Measurements from ENCODE around the gene NPAS3. TPM values are rescaled to one million over a fixed set of nuclear protein-coding genes. Genes with fewer than 3 reads are reported as not detected.

The NPAS3 gene
- total RNA-seq, 1 donor from 2014 or later = not detected

DNA sequence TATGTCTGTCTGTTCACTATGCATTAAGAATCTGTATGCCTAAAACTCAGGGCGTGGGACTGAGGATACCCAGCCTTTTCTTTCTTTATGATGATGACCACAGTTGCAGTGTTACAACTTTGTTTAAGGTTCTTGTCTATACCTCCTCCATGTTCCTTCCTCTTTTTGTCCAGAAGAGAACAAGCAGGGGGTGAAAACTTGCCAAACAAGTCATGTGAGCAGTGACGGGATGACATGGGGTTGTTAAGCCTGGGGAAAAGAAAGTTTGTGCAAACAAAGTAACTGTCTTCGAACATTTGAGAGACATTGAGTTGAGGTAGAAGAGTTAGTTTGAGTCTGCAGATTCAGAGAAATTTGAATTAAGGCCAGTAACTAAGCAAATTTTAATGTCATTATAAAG, 505.5 kb downstream of the NPAS3 start:
- no peak overlapping the region for H3K27ac ChIP-seq
- no peak overlapping the region for H3K27ac Mint-ChIP-seq
- H2AFZ ChIP-seq (replicated peaks) = no peak overlapping the region
- no peaks in the 10 kb centered on the region for H3K27me3 Mint-ChIP-seq (ENCODE audit: insufficient read depth, low read depth)
- peaks cover 14% of the 10 kb centered on the region for H3K4me1 ChIP-seq
- no peak overlapping the region for H3K4me2 ChIP-seq
- TF ChIP-seq, protein P1, sequence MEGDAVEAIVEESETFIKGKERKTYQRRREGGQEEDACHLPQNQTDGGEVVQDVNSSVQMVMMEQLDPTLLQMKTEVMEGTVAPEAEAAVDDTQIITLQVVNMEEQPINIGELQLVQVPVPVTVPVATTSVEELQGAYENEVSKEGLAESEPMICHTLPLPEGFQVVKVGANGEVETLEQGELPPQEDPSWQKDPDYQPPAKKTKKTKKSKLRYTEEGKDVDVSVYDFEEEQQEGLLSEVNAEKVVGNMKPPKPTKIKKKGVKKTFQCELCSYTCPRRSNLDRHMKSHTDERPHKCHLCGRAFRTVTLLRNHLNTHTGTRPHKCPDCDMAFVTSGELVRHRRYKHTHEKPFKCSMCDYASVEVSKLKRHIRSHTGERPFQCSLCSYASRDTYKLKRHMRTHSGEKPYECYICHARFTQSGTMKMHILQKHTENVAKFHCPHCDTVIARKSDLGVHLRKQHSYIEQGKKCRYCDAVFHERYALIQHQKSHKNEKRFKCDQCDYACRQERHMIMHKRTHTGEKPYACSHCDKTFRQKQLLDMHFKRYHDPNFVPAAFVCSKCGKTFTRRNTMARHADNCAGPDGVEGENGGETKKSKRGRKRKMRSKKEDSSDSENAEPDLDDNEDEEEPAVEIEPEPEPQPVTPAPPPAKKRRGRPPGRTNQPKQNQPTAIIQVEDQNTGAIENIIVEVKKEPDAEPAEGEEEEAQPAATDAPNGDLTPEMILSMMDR (IDR thresholded peaks at IDR 0.05) = no peak
- TF ChIP-seq EZH2phosphoT487 (IDR thresholded peaks at IDR 0.05) = no peak
- TF ChIP-seq EZH2 (IDR thresholded peaks at IDR 0.05) = no peak
- H3K36me3 ChIP-seq = no peaks in the 10 kb centered on the region
- H3K4me3 Mint-ChIP-seq = no peak overlapping the region
- no peaks in the 10 kb centered on the region for H3K27me3 ChIP-seq
- no peaks in the 10 kb centered on the region for H4K20me1 ChIP-seq (ENCODE audit: low read depth)
- no peaks in the 10 kb centered on the region for H3K79me2 ChIP-seq (ENCODE audit: low read depth)
- peaks cover 5% of the 10 kb centered on the region for H3K4me1 Mint-ChIP-seq
- DNase-seq (ENCODE audit: low spot score) = no peak
- no peaks in the 10 kb centered on the region for H3K9me3 ChIP-seq (ENCODE audit: low read depth)
- H3K9ac ChIP-seq = no peak overlapping the region
- H3K36me3 Mint-ChIP-seq = peaks cover 6% of the 10 kb centered on the region
- H3F3A ChIP-seq (ENCODE audit: low read depth) = peaks cover 13% of the 10 kb centered on the region
- peaks cover 6% of the 10 kb centered on the region for H3K9me3 Mint-ChIP-seq
- no peak overlapping the region for H3K4me3 ChIP-seq

DNA sequence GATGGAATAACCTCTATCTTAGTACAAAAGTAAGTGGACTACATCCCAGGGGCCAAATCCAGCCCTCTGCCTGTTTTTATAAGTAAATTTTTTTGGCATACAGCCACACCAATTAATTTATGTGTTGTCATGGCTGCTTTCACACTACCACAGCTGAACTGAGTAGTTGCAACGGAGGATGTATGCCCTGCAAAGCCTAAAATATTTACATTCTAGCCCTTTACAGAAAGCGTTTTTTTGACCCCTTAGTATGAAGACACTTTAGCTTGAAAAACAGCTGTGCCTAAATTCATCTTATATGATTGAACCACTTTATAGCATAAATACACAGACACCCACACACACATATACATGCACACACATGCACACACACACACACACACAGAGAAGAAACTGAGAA, 510.6 kb downstream of the NPAS3 start:
- Histone ChIP-seq H3K9ac (no peak overlapping the region), H2AFZ (replicated peaks) (no peak overlapping the region), H3K36me3 (no peaks in the 10 kb centered on the region), H3F3A (ENCODE audit: low read depth) (no peaks in the 10 kb centered on the region), H3K4me1 (peaks cover 11% of the 10 kb centered on the region), H3K4me2 (no peak overlapping the region), H3K27me3 (no peaks in the 10 kb centered on the region), H3K9me3 (ENCODE audit: low read depth) (no peaks in the 10 kb centered on the region), H3K4me3 (no peak overlapping the region), H3K79me2 (ENCODE audit: low read depth) (no peaks in the 10 kb centered on the region), H3K27ac (no peak overlapping the region), H4K20me1 (ENCODE audit: low read depth) (no peaks in the 10 kb centered on the region)
- H3K9me3 Mint-ChIP-seq = peaks cover 4% of the 10 kb centered on the region
- no peak overlapping the region for H3K27ac Mint-ChIP-seq
- no peaks in the 10 kb centered on the region for H3K27me3 Mint-ChIP-seq (ENCODE audit: insufficient read depth, low read depth)
- no peak overlapping the region for H3K4me3 Mint-ChIP-seq
- H3K4me1 Mint-ChIP-seq = peaks cover 21% of the 10 kb centered on the region
- TF ChIP-seq EZH2phosphoT487 (IDR thresholded peaks at IDR 0.05) (no peak), EZH2 (IDR thresholded peaks at IDR 0.05) (no peak)
- TF ChIP-seq, protein P1 (IDR thresholded peaks at IDR 0.05) = no peak
- no peak for DNase-seq (ENCODE audit: low spot score)
- H3K36me3 Mint-ChIP-seq = peaks cover 5% of the 10 kb centered on the region

DNA sequence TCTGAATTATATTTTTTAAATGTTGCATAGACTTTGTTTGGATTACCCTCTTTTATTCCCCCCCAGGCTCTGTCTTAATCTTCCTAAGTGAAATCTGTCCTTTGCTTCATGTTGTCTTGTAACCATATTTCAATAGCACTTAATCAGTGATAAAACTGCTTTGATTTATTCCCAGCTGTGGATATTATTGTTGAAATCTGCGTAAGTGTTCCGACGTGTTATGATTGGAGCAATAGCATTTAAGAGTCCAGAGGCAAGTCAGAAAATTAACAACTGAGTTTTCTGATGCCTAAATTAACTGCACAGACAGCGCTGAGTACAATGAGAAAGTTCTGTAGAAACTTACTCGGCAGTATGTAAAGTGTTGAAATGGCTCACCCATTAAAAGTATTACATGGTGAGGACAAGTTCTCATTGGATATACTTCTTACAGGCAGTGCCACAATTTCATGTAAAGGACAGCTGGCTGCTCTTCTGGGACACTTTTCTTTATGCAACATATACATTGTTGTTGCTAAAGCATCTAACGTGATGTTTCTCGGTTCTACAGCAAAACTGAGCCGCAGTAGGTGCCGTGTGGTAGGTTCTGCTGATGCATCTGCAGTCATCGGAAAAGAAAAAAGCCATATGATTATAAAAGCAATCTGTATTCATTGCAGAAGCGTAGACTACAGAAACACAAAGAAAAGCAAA, 511.2 kb downstream of the NPAS3 start:
- Histone ChIP-seq H3K27me3 (no peaks in the 10 kb centered on the region), H3K27ac (no peak overlapping the region), H4K20me1 (ENCODE audit: low read depth) (no peaks in the 10 kb centered on the region), H3F3A (ENCODE audit: low read depth) (no peaks in the 10 kb centered on the region), H3K4me1 (peaks cover 12% of the 10 kb centered on the region), H2AFZ (replicated peaks) (no peak overlapping the region), H3K9ac (no peak overlapping the region), H3K9me3 (ENCODE audit: low read depth) (no peaks in the 10 kb centered on the region), H3K4me3 (no peak overlapping the region), H3K36me3 (no peaks in the 10 kb centered on the region), H3K4me2 (no peak overlapping the region), H3K79me2 (ENCODE audit: low read depth) (no peaks in the 10 kb centered on the region)
- no peak for DNase-seq (ENCODE audit: low spot score)
- Mint-ChIP-seq H3K4me1 (peaks cover 26% of the 10 kb centered on the region), H3K36me3 (peaks cover 5% of the 10 kb centered on the region), H3K9me3 (peaks cover 4% of the 10 kb centered on the region), H3K27me3 (ENCODE audit: insufficient read depth, low read depth) (no peaks in the 10 kb centered on the region), H3K4me3 (no peak overlapping the region), H3K27ac (no peak overlapping the region)
- TF ChIP-seq EZH2phosphoT487 (IDR thresholded peaks at IDR 0.05) (no peak), EZH2 (IDR thresholded peaks at IDR 0.05) (no peak)
- TF ChIP-seq, protein P1 (IDR thresholded peaks at IDR 0.05) = no peak
